H1 (cell line): ENCODE results near the gene OSTN. TPM values are rescaled to one million over a fixed set of nuclear protein-coding genes. Genes with fewer than 3 reads are reported as not detected.

ENCODE experiments used
- CEBPB ChIP-seq: IDR thresholded peaks from 2 replicates; pipeline ENCODE4 v1.6.1; 2012; ENCODE audit warnings: low read depth, low read length
- CHD7 ChIP-seq: fragments of 300-600 bp; sonication (generic); IDR thresholded peaks from 2 replicates; pipeline ENCODE4 v1.7.1; 2012; ENCODE audit warnings: low read length, moderate library complexity, mild to moderate bottlenecking, inconsistent platforms; ENCODE audit not compliant: insufficient replicate concordance
- GABPA ChIP-seq: IDR thresholded peaks from 2 replicates; pipeline ENCODE4 v1.6.1; 2011; ENCODE audit warnings: mild to moderate bottlenecking, low read length, moderate library complexity, borderline replicate concordance; ENCODE audit not compliant: insufficient read depth
- NANOG ChIP-seq: IDR thresholded peaks from 2 replicates; pipeline ENCODE4 v1.6.1; 2011; ENCODE audit warnings: low read length, low read depth, mild to moderate bottlenecking, inconsistent platforms; ENCODE audit not compliant: insufficient read depth, poor library complexity, severe bottlenecking
- SIRT6 ChIP-seq: IDR thresholded peaks from one replicate; pipeline ENCODE4 v1.7.1; 2012; ENCODE audit warnings: low read length, inconsistent platforms
- SP4 ChIP-seq: IDR thresholded peaks from 2 replicates; pipeline ENCODE4 v1.6.1; 2012; ENCODE audit warnings: low read length, inconsistent platforms
- SUZ12 ChIP-seq: fragments of 200-600 bp; sonication (generic); IDR thresholded peaks from 2 replicates; pipeline ENCODE4 v1.6.1; 2012; ENCODE audit warnings: mild to moderate bottlenecking, inconsistent platforms, low read length, moderate library complexity, mixed read lengths
- ZNF274 ChIP-seq: IDR thresholded peaks from 2 replicates; pipeline ENCODE4 v1.7.0; 2012; ENCODE audit warnings: low read length, borderline replicate concordance; ENCODE audit errors: extremely low read depth
- polyA plus RNA-seq, 7 experiments: library from polyadenylated mRNA; depleted of rRNA in 3 of 7; stranded (reverse) in 5 of 7; unstranded in 2 of 7; fragments of >200 nt in 5 of 7; fragments of 200-250 nt in 2 of 7; gene quantifications; 1 replicate in 5 of 7; 2 replicates in 1 of 7; 4 replicates in 1 of 7; pipeline versions ENCODE4 v1.2.1 to v1.2.3, GENCODE V29; 2011 to 2013; ENCODE audit warnings: missing spikeins in 2 of 7, mixed read lengths in 2 of 7
- total RNA-seq: library from RNA; stranded (reverse); fragmentation: NEBNext Ultra II Directional; extraction: Animal tissue kit (Norgen Biotek cat#: 25700); gene quantifications from 2 replicates; pipeline ENCODE4 v1.2.1, GENCODE V29; 2021

The OSTN gene
- total and polyA plus RNA-seq, 2 of the 8 experiments (the other 6 are each of a cell fraction or from before 2014, with no cell fraction given): not detected

DNA sequence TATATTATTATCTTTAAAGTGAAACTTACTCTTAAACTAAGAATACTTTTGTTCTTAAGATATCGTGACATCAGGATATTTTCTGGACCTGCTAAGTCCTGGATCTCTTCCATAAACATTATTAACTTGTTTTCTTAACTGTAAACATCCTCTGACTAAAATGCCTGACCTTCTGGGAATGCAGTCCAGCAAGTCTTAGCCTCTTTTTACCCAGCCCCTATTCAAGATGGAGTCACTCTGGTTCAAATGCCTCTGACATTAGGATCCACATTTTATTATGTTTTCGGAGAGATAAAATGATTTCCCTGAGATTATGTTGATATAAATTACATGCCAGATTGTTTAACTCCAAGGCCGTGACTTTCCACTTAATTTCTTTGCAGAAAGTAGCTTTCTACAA lies 37.6 kb downstream of the OSTN start (continued):
- TF ChIP-seq CHD7: no peak
- no peak for TF ChIP-seq SIRT6
- no peak for TF ChIP-seq CEBPB
- TF ChIP-seq SP4: no peak
- no peak for TF ChIP-seq SUZ12
- no peak for TF ChIP-seq ZNF274
- TF ChIP-seq NANOG: no peak
- TF ChIP-seq GABPA: no peak
